Eye (tissue), 1 donor: ENCODE measurements around the gene DEGS2.

Source experiments
- DNase-seq: peaks from one replicate; pipeline ENCODE4 v3.0.0-alpha.2; 2015

The DEGS2 gene

DNA sequence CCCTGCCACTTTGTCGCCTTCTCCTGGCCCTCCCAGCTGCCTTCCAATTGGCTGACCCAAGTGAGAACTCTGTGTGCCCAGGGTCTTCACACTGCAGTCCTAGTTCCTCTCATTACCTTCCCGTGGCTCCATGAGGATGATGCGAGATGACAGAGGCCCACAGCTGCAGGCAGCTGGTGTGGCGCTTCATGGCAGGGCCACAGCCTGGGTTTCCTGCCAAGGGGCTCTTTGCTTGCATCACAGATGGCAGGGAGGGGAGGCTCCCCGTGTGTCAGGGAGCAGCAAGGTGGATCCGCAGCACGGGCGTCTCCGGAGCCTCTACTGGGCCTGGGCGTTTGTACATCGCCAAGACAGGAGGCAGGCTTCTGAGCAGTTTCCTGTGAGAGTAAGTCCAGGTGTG is 28.9 kb downstream of the DEGS2 start:
- peak; percentile 50 for DNase-seq

DNA sequence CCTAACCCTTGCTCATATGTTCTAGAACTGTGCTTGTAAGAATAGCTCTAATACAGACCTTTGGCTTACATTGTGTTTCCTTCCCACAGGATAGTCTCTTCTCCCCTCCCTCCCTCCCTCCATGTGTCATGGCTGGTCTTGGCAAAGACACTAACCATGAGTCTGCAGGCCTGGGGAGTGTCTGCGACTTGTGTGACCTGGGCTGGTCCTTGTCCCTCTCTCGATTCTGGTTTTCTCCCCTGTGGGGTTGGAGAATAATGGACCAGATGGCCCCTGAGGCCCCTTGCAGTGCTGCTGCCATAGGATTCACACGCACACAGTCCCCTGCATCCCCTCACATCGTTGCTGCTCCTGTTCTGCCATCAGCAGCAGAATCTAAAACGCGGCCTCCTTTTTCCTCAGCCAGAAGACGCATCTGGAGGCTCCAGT is 30.3 kb downstream of the DEGS2 start:
- DNase-seq: no peak

DNA sequence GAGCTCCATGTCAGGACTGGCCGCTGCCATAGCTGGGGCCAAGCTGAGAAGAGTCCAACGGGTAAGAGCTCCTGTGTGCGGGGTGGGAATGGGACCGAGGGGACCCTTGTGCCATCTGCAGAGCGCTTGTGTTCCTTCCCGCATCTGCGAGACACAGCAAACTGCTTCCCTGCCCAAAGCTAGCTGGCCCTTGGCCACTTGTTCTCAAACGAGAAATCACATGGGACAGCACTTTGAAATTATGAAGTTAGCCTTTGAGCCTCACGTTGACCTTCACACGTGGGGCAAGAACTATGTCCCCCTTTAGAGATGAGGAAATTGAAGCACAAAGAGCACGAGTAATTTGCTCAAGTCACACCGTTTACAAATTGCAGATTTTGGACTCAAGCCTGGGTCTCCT is 30.8 kb downstream of the DEGS2 start:
- DNase-seq: no peak

DNA sequence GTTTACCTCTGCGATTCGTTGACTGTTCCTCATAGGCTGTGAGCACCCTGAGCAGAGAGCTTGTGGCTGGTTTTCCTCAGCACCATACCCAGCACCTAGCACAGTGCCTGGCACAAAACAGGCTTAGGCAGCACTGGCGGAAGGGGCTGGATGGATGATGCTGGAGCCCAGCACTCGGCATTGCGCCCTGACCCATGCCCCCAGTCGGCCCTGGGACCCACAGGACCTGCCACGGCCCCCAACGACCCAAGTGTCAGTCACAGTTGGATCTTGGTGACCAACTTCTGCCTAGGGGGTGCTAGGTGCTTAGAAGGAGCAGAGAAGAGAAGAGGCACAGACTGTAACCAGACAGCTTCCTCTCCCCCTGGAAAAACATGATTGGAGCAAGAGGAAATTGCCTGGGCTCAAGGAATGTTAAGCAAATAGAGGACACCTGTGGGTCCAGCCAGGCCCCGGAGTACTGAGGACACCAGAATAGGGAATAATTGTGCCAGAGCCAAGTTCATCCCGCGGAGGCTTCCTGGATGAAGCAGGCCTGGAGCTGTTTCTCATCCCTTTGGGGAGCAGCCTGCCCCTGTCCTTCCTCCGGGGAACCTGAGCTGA is 31.5 kb downstream of the DEGS2 start:
- DNase-seq: no peak

DNA sequence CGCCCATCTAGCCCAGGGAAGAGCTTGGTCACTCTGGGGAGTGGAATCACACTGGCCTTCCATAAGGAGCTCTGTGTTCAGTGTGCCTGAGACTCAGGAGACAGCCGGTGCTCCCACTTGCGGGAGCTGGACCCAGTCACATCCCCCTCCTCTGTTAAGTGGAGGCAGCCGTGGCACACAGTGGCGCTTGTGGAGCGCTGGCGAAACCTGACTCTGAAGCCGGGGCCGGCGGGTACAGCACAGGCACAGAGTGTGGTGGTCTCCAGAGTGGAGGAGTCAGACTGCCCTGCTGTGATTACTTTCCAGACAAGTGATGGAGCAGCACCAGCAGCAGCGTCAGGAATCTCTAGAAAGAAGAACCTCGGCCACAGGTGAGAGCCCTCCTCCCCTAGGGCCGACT is 33.0 kb downstream of the DEGS2 start:
- DNase-seq: no peak

DNA sequence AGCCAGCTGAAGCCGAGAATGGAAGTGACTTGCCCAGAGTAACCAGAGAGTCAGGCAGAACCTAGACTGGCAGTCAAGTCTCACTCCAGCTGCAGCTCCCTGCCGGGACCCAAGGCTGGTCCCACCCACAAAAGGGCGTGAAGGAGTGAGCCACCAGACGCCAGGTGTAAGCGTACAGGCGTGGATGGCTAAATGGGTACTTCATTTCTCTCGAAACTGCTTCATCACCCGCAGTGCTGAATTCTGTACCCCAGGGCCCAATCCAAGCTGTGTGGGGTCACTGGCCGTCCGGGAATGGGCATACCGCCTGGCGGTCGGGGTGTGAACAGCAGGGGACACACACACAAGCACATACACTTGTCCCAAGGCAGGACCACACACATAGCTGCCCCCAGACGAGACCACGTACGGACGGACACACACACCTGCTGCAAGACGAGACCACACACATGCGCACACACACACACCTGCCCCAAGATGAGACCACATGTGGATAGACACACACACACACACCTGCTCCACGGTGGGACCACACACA is 34.8 kb downstream of the DEGS2 start:
- no peak for DNase-seq

DNA sequence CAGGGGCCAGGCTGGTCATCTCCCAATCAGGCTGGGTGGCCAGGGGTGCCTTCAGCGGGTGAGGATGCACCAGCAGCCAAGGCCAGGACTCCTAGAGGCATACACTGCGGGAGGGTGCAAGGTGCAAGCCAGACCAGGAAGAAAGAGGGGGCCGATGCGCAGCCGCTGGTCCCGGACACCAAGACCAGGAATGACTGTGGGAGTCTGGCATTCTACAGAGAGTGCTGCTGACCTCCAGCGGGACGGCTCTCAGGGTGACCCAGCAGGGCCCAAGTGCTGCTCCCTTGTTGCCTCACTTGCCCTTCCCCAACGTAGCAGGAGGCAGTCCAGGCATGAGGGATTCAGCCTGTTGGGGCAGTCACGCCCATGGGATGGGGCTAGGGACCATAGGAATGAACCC is 35.8 kb downstream of the DEGS2 start:
- no peak for DNase-seq

DNA sequence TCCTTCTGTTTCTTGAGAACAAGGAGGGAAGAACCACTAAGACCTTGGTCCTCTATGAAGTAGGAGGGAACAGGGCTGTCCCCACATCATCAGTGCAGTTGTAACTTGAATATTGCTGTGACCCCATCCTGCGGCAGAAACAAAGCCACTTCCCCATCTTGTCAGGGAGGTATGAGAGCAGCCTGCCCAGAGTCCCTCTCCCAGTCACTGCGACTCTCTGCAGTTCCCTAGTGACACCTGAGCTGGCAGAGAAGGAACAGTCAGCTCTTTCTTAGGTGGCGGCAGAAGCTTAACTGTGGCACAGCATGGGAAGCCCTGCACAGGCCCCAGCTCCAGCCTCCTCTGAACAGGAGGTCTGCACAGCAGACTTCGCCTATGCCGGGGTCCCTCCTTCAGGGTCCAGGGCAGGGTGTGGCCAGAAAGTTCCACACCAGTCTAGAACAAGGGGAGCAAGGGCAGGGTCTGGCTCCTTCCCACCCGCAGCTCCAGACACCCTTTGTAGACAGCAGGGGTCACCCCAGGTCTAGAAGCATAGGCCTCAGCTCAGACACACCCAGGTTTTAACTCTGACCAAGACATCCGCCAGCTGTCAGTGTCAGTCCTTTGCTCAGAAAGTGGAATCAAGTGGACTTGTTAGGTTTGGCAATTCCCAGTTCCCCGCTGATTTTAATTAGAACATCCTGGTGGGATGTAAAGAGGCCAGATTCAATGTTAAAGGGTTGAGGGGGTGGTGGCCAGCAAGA is 36.8 kb downstream of the DEGS2 start:
- DNase-seq: no peak

DNA sequence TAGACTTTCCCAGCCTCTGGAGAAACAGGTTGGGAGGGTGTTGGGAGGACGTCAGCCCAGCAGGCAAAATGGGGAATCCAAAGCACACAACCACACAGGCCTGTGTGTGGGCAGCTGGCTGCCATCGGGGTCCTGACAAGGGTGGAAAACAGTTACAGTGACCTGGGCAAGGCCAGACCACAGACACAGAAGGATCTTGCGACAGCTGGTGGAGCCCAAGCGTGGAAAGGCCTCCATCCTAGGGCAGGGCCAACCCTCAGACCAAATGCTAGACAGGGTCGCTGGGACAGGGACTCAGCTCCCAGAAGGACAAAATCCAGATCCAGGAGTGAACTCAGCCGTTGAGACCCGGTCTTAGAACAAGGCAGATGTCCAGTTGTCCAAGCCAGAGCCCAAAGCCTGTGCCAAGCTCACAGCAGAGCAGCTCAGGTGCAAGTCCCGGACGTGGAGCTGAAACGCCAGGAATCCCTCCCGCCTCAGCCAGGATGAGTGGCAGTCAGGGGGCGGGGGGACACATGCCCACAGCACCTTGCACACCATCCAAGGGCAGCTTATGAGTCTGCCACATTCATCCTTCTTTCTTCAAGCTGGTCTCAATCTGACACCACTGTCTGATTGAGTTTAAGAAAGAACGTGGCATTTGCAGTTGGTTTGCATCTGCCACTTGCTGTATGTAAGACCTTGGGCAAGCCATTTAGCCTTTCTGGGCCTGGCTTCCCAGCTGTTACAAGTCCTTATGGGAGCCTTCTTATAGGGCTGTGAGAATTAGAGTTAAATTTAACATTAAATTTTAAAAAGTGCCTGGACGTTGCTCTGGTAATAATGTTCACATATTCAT is 37.6 kb downstream of the DEGS2 start:
- no peak for DNase-seq

DNA sequence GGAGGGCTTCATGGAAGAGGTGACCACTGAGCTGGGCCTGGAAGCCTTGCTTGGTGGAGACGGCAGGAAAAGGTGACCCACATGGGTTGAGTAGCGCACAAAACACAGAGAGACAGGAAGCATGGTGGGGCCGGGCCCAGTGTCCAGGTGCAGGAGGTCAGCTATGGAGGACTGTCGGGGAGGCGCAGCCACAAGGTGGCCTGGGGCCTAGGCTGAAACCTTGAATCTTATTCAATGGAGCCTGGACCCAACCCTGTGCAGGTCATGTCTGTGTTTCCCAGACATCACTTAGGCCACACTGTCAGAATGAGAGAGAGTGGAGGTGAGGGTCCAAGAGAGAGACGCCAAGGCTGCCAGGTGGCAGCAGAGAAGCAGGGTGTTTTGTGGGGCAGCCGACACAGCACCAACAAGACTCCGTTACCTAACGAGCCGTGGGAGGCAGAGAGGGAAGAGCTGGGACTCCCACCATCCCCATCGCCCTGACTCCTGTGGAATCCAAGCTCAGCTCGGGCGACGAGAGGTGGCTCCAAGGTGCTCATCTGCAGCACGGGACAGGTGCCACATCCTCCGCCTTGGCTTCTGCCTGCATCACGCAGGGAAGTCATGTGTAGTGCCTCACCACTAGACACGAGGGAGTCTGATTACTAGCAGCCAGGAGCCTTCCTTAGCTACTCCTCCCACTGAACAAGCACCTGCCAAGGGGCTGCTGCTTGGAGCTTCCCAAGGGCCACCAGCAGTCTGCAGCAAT is 38.7 kb downstream of the DEGS2 start:
- no peak for DNase-seq

DNA sequence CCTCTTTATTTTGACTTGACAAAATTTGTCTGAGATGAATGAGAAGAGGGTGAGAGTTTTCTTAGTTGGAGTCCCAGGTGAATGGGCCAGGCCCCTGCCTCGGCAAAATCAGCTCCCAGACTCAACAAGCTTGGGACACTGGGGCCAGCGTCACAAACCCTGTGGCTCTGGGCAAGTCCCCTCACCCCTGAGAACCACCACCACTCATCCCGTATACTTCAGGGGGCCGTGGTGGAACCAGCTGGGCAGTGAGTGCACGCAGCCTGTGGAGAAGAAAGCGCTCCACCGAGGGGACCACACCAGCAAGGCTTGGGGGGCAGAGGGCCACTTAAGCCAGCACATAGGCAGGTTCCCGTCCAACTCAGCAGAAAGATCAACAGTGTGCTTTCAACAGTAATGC is 40.2 kb downstream of the DEGS2 start:
- DNase-seq: no peak

DNA sequence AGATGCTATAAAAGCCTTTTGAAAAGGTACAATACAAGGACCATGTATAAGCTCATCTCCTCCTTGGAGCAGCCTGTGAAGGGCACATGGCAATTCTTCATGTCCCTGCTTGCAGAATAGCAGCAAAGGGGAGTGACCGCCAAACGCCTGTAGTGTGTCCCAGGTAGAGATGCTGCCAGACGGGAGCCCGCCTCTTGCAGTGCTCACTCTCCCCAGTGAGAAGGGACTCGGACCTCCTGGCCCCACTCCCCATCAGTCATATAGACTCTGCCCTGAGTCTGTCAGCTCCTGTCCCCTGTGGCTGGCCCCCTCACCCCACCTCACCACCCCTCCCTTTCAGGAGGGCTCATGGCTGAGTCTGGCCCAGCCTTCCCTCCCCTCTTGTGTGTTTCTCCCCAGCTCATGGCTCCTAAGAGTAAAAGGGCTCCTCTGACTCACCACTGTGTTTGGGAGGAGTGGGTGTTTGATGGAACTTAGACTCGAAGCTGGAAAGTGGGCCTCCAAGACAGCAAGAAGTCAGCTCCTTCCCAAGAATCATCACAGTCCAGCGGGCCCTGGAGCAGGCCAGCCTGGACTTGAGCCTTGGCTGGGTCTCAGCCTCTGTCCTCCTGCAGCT is 40.9 kb downstream of the DEGS2 start:
- no peak for DNase-seq

DNA sequence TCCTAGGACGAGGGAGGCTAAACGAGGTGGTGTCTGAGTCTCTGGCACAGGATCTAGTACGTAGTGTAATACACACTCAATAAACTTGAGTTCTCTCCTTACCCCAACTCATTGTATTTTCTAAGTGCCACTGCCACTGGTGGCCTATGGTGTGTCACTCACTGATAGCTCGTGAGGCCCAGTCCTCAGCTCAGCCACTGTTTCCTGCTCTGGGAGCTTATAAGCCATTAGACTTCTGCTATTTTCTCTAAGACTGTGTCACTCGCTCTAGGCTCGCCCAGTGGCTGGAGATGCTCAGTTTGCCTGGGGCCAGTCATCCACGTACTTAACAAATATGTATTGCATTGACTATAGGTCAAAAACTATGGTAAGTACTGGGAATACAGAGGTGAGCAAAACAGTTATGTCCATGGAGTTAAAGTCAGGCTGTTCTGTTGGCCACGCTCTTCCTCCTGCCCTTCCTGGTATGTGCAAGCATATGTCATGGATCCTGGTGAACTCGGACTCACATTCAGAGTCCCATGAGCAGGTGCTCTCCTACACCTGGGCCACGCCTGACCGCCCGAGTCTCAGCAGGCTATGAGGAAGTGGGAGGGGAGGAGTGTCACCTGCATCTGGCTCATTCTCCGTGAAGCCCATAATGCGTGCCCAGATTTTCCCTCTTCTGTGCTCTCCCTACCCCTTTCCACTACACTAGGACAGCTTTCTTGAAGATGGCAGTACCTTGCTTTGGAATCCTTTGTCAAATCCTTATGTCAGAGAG is 41.6 kb downstream of the DEGS2 start:
- no peak for DNase-seq

DNA sequence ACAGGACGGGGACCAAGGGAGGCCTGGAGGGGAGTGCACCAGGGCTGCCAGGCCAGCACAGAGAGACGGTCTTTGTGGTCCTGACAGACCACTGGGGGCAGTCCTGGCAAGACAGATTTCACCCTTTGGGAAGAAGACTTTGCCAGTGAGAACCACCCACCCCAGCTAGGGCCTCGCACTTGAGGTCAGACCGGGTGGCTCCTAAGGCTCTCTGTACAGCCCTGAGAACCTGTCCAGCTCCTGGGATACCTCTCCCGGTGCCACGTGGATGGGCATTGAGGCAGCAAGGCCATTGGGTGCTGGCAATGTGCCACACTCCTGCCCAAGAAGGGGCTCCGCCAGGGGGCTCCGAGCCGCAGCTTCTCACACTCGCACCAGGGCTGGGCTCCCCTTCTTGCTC is 42.4 kb downstream of the DEGS2 start:
- no peak for DNase-seq

DNA sequence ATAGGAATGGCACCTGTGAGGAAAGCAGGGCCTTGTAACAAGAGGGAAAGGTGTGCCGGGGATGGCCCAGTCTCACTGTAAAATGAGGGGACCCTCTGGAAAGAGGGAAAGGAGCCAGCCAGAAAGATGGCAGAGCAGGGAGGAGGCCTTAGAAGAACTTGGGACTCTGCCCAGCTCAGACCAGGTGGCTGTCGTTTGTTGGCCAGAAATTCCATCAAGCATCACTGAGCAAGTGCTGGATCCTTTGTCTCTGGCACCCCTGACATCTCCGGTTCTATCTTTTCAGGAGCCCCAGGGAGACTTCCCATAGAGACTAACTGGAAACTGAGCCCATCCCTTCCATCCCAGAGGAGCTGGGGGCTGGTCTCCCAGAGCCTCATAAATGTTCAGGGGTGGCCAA is 43.3 kb downstream of the DEGS2 start:
- DNase-seq: no peak

DNA sequence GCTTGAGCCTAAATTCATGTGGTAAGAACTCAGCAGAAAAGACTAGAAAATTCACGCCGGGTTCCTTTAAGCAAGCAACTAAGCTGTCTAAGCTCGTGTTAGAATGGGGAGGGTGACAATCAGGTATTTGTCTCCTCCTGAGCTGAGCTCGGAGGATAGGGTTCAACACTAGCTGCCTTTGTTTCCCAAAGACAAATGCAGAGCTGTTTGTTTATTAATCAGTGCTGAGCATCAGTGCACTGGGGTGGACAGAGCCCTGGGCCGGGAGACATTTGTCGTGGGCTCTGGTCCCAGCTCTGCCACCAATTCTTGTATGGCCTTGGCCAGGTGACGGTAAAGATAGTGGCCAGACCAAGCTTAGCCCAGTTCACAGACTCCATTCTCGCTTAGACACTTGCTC is 43.7 kb downstream of the DEGS2 start:
- no peak for DNase-seq

DNA sequence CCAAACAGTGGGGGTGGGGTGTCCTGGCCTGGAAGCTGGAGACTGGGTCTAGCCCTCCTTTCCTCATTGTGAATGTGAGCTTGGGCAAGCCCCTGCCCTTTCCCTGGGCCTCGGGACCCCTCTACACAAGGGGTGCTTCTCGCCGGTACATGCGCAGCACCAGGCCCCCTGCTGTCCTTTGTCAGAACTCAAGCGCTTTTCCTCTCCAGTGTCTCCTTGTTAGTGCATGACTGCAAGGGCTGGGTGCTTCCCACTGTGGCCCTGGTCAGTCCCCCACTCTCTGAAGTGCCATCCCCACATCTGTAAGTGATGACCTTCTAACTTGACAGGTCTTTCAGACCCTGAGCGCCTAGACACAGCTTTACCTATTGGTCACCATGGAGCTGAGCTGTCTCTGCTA is 44.2 kb downstream of the DEGS2 start:
- no peak for DNase-seq

DNA sequence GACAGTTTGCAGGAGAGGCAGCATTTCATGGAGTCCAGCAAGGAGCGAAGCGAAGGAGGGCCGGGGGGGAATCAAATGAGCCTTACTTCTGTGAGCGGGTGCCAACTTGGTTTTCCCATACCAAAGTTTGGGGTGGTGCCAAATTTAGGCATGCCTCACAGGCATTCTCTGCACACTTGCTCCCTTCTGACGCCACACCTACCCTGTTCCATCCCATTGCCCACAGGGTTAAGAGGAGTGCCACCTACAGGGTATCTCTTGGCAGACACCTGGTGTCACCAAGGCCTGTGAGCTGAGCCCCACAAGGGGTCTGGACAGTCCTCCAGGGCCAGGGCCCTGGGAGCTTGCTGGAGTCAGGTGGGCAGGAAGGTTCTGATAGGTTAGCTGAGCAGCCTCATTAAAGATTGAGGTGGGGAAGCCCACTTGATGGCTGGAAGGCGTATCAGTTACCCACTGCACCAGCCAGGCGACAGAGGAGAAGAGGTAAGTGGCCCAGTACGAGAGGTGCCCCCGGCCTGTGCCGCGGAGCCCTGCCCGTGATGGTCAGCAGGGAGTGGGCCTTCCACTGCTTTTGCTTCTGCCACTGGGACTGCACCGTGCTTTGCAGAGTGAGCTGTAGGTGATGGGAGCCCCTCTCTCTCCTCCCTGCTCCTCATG is 45.2 kb downstream of the DEGS2 start:
- no peak for DNase-seq

DNA sequence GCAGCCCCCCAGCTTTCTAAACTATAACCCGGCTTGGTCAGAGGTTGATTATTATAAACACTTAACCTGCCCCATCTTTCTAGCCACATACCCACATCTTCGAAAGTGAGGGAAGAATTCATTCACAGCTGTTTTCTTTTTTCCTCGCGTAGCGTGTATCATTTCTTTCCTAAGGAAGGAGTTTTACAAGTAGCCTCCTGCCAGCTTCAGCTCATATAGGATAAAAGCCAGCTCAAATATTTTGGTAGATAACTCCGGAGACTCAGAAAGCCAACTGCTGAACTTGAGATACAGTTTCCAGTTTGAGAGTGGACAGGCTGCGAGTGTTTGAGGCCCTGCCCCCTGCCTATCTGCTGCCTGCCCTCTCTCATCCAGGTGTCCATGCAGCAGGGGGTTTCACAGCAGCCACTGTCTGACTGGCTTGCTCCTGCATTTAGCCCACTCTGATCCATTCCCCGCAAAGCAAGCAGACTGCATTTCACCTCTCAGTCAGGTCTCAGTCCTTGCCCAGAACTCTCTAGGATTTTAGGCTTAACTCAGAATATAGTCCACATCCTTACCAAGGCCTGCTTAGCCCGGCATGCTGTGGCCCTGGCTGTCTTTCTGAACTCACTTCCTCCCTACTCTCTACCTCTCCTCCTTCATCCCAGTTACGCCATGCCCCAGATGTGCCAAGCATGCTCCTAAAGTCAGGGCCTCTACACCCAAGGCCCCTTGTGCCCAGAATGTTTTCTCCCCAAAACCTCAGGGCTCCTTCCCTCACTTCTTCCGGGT is 47.3 kb downstream of the DEGS2 start:
- no peak for DNase-seq

DNA sequence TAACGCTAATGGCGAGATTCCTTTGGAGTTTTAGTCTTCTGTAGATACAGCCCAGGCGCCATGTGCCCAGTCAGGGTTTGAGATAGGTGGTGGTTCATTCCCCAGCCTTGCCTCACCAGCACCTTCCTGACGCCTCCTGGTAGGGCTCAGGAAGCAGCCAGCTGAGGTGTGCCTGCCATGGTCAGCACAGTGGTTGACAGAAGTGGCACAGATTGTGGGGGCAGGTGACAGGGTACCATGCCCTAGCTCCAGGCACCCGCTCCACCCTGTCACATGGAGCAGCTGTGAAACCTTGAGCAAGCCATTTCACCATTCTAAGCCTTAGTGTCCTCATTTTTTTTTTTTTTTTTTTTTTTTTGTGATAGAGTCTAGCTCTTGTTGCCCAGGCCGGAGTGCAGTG is 48.6 kb downstream of the DEGS2 start:
- no peak for DNase-seq

DNA sequence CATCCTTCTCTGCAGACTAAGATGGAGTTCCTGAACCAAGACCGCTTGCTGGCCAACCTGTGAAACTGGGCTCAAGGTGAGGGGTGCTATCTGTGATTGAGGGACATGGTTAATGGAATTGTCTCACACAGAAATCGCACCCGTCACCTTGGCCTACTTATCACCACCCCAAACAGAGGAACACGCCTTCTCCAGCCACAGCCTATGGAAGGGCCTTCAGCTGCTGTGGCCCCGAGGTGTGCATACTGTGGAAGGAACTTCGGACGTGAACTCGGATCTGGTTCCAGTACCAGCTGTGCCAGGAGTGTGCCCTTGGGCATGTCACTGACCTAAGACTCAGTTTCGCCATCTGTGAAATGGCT is 49.9 kb downstream of the DEGS2 start:
- DNase-seq: no peak
